Large intestine (tissue), 3 donors: ENCODE measurements around the gene PPIF. TPM values are rescaled to one million over a fixed set of nuclear protein-coding genes. Genes with fewer than 3 reads are reported as not detected.
A peak's percentile ranks its signal among the peaks of the same experiment; 100 is the strongest.

Experiments
- DNase-seq, 2 donors: peaks; one replicate each; pipeline versions ENCODE4 v3.0.0 to v3.0.0-alpha.2; 2013
- H3K27ac ChIP-seq: one replicate; pipeline ENCODE4 v1.5.1; 2013; ENCODE audit warnings: low read length
- H3K27me3 ChIP-seq: 2 replicates; pipeline ENCODE4 v1.6.1; 2013; ENCODE audit warnings: low read length; ENCODE audit not compliant: control insufficient read depth, insufficient read depth
- H3K36me3 ChIP-seq: 2 replicates; pipeline ENCODE4 v1.6.1; 2013; ENCODE audit warnings: low read length; ENCODE audit not compliant: control insufficient read depth, insufficient read depth
- H3K4me1 ChIP-seq: one replicate; pipeline ENCODE4 v1.6.1; 2013; ENCODE audit warnings: low read length; ENCODE audit not compliant: control insufficient read depth, insufficient read depth
- H3K4me3 ChIP-seq: one replicate; pipeline ENCODE4 v1.5.1; 2013; ENCODE audit warnings: low read length
- H3K9me3 ChIP-seq: one replicate; pipeline ENCODE4 v1.6.1; 2013; ENCODE audit warnings: mild to moderate bottlenecking, low read depth, low read length, moderate library complexity; ENCODE audit not compliant: control insufficient read depth
- WGBS: methylation state at CpG from one replicate; pipeline ENCODE4 v1.1.5; 2013; ENCODE audit warnings: low lambda C conversion rate; ENCODE audit not compliant: insufficient coverage; 5-methylcytosine and 5-hydroxymethylcytosine counted together
- polyA plus RNA-seq: library from polyadenylated mRNA; unstranded; fragments of 120-200 nt; gene quantifications from one replicate; pipeline ENCODE4 v1.2.1, GENCODE V29; 2013

Gene PPIF
- polyA plus RNA-seq, 1 donor: 67.5 TPM

DNA sequence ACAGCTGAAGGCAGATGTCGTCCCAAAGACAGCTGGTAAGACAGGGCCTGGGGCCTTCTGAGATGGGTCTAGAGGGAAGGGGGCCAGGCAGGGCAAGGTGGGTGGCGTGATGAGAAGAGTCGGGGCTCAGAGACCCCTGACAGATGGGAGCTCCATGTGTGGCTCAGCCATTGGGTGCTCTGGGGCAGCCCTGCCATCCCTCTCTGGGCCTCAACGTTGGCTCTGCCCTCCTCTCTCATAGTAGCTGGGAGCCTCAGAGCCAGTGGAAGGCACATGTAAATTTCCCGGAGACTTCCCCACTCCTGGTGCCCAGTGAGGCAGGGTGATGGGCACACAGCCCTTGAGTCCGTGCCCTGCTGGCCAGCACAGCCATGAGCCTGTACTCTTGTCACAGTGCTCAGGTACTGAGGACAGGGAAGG lies 1.8 kb downstream of the PPIF start:
- no CpG with 5 or more reads among the region's 6 CpGs for WGBS
- Histone ChIP-seq H3K4me3 (peak overlapping the region; percentile 73), H3K27me3 (no peaks in the 10 kb centered on the region), H3K27ac (no peak overlapping the region), H3K36me3 (peaks cover 54% of the 10 kb centered on the region), H3K4me1 (peaks cover 35% of the 10 kb centered on the region), H3K9me3 (peaks cover 4% of the 10 kb centered on the region)
- DNase-seq: no peak

DNA sequence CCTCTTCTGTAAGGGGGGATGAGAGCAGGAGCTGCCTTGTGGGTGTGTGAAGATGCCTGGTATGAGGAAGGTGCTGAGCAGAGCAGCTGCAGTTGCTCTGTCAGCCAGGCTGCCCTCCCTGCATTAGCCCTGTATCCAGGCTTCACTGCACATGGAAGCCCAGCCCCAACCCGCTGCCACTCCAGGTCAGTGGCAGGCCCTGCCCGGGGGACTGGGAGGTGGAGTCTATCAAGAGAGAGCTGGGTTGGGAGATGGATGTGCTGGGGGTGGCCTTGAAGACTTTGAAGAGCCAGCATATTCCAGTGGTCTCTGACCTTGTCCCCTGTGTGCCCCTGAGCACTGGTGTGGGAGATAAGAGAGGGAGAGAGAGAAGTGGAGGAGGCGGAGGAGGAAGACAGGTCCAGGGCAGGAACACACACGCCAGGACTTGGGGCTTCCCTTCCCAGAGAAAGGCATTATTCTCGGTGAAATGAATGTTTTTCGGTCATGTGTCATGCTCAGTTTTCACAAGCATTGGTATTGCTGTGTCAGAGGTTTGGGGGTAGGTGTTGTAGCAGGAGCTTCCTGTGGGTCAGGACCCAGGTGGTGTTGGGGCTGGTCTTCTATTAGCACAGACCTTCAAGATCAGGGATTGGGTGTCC lies 2.6 kb downstream of the PPIF start:
- Histone ChIP-seq H3K9me3 (peaks cover 4% of the 10 kb centered on the region), H3K36me3 (peaks cover 62% of the 10 kb centered on the region), H3K4me1 (peaks cover 35% of the 10 kb centered on the region), H3K27me3 (no peaks in the 10 kb centered on the region), H3K4me3 (no peak overlapping the region), H3K27ac (no peak overlapping the region)
- DNase-seq: no peak
- WGBS: no CpG with 5 or more reads among the region's 6 CpGs

DNA sequence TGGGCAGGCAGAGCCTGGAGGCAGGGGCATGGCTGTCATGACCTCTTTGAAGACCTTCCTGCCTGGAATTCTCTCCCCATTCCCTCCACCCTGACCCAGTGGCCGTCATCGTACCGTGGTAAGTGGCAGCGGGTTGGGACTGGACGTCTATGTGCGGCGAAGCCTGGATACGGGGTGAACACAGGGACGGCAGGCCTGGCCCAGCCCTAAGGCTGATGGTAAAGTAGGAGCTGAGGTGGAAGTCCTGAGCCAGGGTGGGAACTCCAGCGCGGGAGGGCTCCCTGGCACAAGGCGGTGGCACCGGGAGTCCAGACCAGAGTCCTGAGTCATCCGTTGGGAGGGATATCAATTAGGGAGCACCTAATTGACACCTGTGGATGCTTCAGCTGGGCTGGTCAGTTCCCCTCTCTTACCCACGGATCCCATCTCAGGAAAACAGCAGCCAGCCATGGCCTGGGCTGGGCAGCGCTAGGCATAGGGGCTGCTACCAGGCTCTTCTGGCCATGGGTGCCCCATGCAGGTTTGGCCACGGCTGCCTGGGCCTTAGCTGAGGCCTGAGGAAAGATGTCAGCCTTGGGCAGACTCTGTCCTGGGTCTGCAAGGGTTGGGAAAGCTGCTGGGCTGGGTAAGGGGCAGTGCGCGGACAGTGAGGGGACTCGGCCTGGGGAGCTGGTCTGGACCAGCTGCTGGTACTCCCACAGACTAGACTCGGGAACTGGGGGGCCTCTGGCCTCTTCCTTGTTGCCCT lies 3.3 kb downstream of the PPIF start:
- Histone ChIP-seq H3K27ac (no peak overlapping the region), H3K27me3 (no peaks in the 10 kb centered on the region), H3K4me1 (peaks cover 28% of the 10 kb centered on the region), H3K4me3 (no peak overlapping the region), H3K9me3 (peaks cover 4% of the 10 kb centered on the region), H3K36me3 (peaks cover 68% of the 10 kb centered on the region)
- DNase-seq: no peak
- 100% methylated on average over 1 of the region's 21 CpGs for WGBS

DNA sequence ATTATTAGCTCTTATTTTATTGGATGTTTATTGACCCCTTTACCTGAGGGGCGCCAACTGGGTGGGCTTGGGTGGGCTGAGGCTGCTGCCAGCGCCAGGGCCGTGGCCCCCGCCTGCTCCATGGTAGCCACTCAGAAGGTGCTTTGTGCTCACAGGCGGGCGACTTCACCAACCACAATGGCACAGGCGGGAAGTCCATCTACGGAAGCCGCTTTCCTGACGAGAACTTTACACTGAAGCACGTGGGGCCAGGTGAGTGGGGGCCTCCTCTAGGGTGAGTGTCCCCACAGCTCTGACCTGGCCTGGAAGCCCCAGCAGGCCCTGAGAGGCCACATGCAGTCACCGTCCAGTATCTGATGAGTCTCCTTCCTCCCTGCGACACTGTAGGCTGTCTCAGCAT lies 4.1 kb downstream of the PPIF start:
- H3K4me3 ChIP-seq: no peak overlapping the region
- DNase-seq: no peak
- H3K4me1 ChIP-seq: peaks cover 22% of the 10 kb centered on the region
- WGBS: no CpG with 5 or more reads among the region's 13 CpGs
- peaks cover 4% of the 10 kb centered on the region for H3K9me3 ChIP-seq
- H3K36me3 ChIP-seq: peaks cover 73% of the 10 kb centered on the region
- H3K27ac ChIP-seq: no peak overlapping the region
- no peaks in the 10 kb centered on the region for H3K27me3 ChIP-seq

DNA sequence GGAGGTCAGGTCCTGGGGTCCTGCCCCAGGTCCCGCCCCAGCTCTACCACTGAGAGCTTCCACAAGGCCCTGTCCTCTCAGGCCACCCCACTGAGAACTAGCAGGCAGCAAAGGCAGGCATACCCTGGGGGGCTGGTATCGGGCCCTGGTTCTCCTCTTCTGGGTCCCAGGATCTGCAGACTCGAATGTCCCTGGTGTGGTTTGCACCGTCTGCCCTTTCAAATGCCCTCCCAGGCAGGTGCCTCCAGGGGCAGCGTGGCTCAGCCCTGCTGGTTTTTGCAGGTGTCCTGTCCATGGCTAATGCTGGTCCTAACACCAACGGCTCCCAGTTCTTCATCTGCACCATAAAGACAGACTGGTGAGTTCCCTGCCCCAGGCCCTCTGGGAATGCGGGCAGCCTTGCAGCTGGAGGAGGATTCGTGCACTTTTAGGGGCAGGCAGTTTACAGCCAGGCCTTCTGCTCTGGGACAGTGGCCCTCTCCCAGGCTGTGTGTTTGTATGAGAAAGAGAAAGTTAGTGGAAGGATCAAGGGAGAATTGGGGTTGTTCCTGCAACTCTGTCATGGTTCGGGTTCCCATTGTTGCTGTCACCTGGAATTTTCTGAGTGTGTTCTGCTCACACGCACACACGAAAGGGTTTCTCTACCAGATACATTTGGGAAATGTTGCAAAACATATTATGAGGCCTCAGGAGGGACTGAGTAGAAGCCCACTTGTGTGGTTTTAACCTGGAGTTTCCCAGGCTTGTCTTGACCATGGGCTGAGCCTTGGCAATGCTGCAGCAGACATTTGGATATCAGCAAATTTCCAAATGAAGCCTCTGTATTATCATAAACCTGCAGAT lies 5.0 kb downstream of the PPIF start:
- Histone ChIP-seq H3K27me3 (no peaks in the 10 kb centered on the region), H3K4me1 (peaks cover 18% of the 10 kb centered on the region), H3K27ac (no peak overlapping the region), H3K9me3 (peaks cover 4% of the 10 kb centered on the region), H3K36me3 (peaks cover 73% of the 10 kb centered on the region), H3K4me3 (no peak overlapping the region)
- 60% methylated on average over 1 of the region's 11 CpGs for WGBS
- no peak for DNase-seq

DNA sequence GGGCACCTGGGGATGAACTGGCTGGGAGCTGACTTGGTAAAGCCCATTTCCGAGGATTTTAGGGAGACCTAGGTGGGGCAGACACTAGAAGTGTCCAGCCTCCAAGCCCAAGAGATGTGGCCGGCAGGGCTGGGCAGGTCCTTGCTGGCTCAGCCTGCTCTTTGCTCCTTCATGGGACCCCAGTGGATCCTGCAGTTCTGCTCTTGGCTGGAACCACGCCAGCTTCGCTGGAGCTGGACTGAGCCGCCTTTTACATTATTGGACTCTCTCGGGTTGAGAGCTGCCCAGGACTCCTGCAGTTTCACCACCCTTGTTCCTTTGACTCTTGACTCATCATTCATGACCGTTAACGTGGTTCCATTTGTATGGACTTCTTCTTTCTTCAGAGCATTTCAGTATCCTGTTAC lies 5.7 kb downstream of the PPIF start:
- no peak for DNase-seq
- no CpG with 5 or more reads among the region's 8 CpGs for WGBS
- Histone ChIP-seq H3K36me3 (peaks cover 73% of the 10 kb centered on the region), H3K4me1 (peaks cover 18% of the 10 kb centered on the region), H3K27me3 (no peaks in the 10 kb centered on the region), H3K4me3 (no peak overlapping the region), H3K9me3 (peaks cover 4% of the 10 kb centered on the region), H3K27ac (no peak overlapping the region)

DNA sequence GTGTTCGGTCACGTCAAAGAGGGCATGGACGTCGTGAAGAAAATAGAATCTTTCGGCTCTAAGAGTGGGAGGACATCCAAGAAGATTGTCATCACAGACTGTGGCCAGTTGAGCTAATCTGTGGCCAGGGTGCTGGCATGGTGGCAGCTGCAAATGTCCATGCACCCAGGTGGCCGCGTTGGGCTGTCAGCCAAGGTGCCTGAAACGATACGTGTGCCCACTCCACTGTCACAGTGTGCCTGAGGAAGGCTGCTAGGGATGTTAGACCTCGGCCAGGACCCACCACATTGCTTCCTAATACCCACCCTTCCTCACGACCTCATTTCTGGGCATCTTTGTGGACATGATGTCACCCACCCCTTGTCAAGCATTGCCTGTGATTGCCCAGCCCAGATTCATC lies 6.5 kb downstream of the PPIF start:
- no CpG with 5 or more reads among the region's 11 CpGs for WGBS
- peaks cover 17% of the 10 kb centered on the region for H3K4me1 ChIP-seq
- no peak overlapping the region for H3K27ac ChIP-seq
- H3K36me3 ChIP-seq: peaks cover 72% of the 10 kb centered on the region
- DNase-seq: no peak
- H3K27me3 ChIP-seq: no peaks in the 10 kb centered on the region
- no peak overlapping the region for H3K4me3 ChIP-seq
- H3K9me3 ChIP-seq: peaks cover 4% of the 10 kb centered on the region

DNA sequence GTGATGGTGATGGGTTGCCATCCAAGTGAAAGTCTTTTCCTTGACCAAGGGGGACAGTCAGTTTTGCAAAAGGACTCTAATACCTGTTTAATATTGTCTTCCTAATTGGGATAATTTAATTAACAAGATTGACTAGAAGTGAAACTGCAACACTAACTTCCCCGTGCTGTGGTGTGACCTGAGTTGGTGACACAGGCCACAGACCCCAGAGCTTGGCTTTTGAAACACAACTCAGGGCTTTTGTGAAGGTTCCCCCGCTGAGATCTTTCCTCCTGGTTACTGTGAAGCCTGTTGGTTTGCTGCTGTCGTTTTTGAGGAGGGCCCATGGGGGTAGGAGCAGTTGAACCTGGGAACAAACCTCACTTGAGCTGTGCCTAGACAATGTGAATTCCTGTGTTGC lies 6.9 kb downstream of the PPIF start:
- DNase-seq: no peak
- H3K27me3 ChIP-seq: no peaks in the 10 kb centered on the region
- H3K36me3 ChIP-seq: peaks cover 67% of the 10 kb centered on the region
- H3K4me1 ChIP-seq: peaks cover 15% of the 10 kb centered on the region
- no peak overlapping the region for H3K4me3 ChIP-seq
- no CpG with 5 or more reads among the region's 3 CpGs for WGBS
- H3K9me3 ChIP-seq: peaks cover 4% of the 10 kb centered on the region
- H3K27ac ChIP-seq: no peak overlapping the region

DNA sequence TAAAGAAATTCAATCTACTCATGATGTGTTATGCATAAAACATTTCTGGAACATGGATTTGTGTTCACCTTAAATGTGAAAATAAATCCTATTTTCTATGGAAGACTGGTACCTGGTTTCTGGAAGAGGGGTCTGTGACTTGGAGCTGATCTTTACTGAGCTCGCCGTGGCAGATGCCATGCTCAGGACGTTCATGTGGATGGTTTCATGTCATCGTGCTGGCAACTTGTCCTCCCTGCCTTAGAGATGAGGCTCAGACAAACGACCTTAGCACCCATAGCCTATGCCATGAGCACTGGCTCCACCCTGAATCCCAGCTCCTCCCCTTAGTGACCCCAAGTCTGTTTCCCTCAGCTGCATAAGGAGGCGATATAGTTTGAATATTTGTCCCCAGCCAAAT lies 7.3 kb downstream of the PPIF start:
- H3K27me3 ChIP-seq: no peaks in the 10 kb centered on the region

DNA sequence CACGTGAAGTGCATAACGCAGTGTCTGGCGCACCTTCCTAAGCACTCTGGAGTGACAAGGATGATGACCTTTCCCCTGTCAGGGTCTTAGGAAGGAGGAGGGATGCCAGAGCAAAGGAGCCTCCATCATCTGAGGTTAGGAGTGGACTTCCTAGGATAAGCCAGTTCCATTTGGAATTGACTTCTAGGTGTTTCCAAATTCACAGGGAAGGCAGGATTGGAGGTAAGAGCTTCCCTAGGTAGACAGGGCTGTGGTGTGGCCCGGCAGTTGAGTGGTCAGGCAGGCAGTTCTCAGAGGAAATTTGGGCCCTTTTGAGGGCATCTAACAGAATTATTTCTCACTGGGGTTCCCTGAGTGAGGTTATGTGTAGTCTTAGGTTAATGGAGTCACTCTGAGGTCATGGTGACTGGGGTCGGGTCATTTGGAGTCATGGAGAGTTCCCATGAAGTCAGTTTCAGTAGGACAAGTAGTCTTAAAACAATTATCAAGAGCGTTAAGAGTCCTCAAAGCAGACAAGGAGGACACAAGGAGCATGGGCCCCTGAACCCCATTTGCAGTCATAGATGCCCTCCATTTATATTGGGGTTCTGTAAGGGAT lies 8.2 kb downstream of the PPIF start:
- Histone ChIP-seq H3K4me1 (peaks cover 8% of the 10 kb centered on the region), H3K4me3 (no peak overlapping the region), H3K27me3 (no peaks in the 10 kb centered on the region), H3K36me3 (peaks cover 54% of the 10 kb centered on the region), H3K9me3 (peaks cover 4% of the 10 kb centered on the region), H3K27ac (no peak overlapping the region)
- DNase-seq: no peak
- no CpG with 5 or more reads among the region's 6 CpGs for WGBS

More for the DNA sequence above, 7.3 kb downstream of the PPIF start:
- DNase-seq: no peak
- Histone ChIP-seq H3K4me1 (peaks cover 11% of the 10 kb centered on the region), H3K4me3 (no peak overlapping the region), H3K36me3 (peaks cover 63% of the 10 kb centered on the region), H3K9me3 (peaks cover 4% of the 10 kb centered on the region), H3K27ac (no peak overlapping the region)
- no CpG with 5 or more reads among the region's 6 CpGs for WGBS
